GM20431 (cell line): Measurements from ENCODE around the gene PAQR8.

Experiments used
- in situ Hi-C: fragments of 300-500 bp; cut with MseI, MboI; formaldehyde crosslinking; loops from one replicate; pipeline ENCODE4 v1.15.0; 2020; ENCODE audit warnings: low sequenced_read_pairs; ENCODE audit not compliant: unreplicated experiment

The PAQR8 gene

DNA sequence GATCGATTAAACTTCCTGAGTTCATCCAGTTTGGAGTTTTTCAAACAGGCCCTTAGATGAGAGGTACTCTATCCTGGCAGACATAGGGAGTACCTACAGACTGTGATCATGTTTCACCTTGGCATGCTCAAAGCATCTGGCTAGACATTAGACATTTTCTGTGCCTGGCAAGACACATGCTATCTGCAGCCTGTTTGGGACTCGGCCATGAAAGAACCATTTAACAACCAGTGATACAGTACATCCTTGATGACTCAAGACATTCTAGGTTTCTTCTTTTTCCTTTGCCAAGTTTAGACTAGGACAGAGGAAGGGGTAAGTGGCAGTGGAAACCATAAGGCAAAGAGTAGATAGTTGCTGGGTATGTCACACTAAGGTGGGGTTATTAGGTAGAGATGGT is 15.4 kb upstream of the PAQR8 start:
- in situ Hi-C loops, result no loop called here

DNA sequence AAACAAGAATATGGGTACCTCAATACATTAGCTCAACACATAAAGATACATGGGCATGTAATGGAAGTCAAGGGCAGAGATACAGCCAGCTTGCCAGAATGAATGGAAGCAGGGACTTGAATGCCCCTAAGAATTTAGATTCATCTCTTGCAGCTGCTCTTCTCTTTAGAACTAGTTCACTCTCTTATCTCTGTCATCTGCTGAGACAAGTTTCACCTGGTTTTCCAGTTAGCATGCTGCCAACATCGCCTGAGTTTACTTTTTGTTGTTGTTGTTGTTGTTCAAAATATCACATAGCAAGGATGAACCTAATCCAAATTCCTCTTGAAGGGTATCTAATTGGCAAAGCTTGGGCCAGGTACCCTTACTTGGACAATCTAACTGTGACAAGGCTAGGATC is 14.1 kb upstream of the PAQR8 start:
- in situ Hi-C loops, result no loop called here

DNA sequence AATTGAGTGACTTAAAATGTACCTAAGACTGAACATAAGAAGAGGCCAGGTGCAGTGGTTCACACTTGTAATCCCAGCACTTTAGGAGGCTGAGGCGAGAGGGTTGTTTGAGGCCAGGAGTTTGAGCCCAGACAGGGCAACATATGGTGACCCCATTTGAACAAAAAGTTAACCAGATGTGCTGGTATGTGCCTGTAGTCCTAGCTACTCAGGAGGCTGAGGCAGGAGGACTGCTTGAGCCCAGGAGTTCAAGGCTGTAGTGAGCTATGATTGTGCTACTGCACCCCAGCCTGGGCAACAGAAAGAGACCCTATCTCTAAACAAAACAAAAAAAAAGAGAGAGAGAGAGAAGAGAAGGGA is 10.1 kb upstream of the PAQR8 start:
- in situ Hi-C loops, result no loop called here

DNA sequence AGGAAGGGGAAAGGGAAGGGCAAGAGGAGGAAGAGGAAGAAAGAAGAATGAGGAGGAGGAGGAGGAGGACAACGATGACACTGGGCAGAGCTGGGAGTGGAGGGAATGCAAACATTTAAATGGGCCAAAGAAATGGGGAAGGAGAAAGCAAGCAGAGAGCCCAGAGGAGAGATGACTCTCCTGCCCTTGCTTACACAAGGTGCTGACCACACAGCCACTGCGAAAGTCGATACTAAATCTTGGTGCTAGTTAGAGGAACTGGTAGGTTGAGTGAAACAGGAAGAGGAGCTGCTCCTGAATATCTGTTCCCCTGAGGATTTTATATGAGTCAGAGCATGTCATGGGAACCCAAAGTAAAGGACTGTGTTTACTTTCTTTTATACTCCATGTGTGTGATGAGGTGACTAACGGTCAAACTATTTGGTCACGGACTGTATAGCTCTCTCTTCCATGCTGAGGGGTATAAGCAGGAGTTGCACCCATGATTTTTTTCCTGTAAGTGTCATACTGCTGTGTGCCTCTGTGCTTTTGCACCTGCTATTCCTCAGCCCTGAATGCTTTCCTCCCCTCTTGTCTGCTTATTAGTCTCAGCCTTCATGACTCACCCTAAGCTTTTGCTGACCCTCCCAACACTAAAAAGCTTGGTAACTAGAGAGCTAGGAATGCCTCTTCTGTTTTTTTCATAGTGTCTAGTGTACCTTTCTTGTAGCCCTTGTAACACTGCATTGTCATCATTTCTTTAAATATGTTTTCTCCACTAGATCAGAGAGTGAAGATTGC is 9.5 kb upstream of the PAQR8 start:
- in situ Hi-C loops, result no loop called here

DNA sequence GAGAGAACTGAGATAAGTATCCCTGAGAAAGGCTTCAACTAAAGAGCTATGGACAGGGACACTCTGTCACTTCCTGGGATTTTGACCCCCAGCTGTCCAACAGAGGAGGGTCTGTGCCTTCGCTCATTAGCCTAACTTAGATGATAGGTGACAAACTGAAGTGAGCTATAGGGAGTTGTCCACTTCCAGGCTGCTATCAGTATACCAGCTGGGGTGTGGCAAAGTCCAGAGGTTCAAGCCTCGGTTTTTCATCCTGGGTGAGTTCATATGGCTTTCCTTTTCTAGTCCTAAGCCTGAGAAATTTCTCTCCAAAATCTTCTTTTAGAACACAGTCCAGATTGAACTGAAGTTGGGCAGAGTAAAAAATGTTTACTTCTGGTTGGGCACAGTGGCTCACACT is 5.9 kb upstream of the PAQR8 start:
- in situ Hi-C loops, result no loop called here

DNA sequence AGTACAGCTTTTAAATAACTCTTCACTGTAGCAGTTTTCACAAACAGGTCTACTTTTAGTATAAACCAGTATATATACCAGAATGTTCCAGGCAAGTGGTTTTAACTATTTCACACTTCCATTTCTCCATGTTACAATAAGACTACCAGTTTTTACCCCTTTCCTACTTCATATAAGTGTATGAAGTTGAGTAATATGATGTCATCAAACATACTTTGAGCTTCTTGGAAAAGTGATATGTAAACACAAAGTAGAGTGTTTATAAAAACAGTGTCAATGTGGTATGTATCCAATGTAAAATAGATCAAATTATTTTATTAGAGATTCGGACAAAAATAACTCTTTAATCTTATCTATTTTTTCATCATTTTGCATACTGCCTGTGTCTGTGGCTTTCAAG is 2.5 kb upstream of the PAQR8 start:
- in situ Hi-C loops, result no loop called here

DNA sequence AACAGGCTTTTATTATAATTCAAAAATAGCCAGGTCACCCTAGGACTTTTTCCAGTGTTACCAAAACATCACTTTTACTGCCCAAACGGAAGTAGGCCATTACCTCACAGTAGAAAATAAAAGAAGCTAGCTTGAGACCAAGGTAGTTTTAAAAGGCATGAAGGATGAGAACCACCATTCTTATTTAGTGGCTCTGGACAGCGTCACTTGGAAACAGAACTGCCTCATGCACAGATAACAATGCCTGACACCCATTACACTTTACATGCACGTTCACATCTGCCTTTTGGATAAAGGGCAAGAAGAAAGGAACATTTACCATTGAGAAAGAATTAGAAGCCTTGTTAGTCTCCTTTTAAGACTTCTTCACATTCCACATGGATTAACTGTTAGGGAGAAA is 1.9 kb upstream of the PAQR8 start:
- in situ Hi-C loops, result no loop called here

DNA sequence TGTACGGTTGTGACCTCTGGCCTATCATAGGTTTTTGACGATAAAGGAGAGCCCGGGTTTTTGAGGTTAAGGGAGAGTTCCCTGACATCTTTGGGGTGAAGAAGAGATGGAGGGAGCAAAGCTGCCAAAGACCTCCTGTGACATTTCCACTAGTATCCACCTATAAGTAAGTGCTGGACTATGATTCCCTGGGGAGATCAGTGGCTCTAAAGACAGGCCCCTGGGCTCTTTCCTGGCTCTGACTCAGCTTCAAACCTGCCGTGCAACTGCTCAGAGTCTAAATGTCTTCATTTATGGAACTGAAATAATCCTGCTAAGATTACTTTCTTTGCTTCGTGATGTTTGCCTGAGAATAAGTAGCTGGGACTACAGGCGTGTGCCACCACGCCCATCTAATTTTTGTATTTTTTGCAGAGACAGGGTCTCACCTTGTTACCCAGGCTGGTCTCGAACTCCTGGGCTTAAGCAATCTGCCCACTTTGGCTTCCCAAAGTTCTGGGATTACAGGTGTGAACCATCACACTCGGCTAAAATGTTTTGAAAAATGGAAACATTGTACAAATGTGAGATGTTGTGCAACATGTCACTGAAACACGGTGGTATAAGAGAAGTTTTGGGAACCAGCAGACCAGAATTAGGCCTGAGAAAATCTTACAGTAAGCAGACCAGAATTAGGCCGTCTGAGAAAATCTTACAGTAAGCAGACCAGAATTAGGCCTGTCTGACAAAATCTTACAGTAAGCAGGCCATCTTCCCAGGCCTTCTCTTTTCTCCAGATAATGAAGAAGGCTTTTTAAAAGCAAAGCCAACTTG is 1.1 kb upstream of the PAQR8 start:
- in situ Hi-C loops, result no loop called here

DNA sequence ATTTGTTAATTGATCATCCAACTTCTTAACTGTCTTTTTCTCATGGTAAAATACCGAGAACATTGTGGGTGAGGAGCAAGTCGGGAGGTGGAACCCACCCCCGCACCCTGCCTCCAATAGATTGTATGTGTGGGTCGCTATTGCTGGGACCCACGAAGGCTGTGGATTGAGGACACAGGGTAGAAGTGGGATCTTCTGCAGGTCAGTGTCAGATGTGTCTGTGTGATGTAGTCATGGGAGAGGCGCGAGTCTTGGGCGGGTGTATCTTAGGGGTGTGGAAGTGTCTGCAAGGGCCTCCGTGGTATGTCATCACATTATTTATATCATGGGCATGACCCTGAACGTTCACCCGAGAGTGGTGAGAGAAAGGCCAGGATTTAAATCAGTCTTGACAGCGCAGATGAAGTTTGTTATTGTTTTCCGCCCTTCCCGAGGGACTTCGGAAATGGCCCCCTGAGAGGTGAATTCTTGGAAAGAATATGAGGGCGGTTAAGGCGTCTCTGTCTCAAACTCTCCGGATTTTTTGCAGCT is 472 bp upstream of the PAQR8 start:
- in situ Hi-C loops, result no loop called here

DNA sequence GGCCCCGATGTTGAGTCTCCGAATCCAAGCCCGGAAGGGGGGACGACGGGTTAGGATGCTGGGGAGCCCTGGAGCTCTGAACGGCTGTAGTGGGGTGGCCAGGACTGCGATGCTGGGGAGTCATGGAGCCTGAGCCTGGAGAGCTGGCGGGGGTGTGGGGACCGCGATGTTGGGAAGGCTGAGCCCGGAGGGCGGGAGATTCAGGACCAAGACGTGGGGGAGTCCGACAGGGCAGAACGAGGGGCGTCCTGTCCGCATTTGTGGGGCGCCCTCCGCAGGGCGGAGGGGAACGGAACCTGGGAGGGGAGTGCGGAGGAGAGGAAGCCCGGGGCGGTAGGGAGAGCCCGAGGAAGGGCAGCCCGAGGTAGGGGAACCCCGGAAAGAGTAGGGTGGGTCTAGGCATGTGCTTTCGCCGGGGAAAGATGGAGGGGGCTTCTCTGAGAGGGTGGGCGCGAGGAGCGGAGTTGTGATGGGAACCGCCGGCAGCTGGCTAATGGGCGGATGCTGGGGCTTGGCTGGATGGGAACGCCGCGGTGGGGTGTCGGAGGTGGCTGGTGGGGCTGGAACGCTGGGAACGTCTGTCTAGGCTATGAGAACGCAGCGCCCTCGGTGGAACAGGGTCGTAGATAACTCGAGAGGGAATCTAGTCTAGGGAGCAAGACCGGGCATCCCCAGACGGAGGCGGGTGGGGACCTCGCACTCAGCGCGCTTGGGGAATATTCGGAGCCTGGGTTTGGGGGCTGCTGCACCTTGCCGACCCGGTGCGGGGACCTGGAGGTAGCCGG is 684 bp downstream of the PAQR8 start:
- in situ Hi-C loops, result no loop called here

DNA sequence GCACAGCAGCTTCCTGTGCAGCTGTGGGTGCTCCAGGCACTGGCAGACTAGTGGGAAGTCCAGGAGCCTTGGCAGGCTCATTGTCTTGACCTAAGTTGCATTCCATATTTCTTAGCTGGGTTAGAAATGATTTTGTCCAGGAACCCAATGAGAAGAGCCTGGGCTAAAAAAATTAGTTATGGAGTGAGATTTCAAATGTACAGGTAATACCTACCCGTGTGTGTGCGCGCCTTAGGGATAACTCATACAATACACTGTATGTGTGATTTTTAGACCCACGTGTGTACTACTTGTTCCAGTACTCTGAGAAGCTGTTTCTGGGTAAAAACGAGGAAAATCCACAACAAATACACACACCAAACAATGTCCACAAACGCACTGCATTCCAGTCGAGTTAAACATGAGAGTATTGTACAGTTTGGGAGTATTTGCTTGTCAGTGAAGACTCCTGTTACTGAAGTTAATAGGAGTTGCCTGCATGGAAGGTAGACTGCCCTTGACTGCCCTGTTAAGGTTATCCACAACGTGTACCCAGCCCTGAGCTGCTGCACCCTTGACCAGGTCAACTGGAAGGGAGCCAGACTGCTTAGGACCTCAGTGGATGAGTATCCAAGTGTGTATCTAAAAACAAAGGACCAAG is 1.4 kb downstream of the PAQR8 start:
- in situ Hi-C loops, result no loop called here

DNA sequence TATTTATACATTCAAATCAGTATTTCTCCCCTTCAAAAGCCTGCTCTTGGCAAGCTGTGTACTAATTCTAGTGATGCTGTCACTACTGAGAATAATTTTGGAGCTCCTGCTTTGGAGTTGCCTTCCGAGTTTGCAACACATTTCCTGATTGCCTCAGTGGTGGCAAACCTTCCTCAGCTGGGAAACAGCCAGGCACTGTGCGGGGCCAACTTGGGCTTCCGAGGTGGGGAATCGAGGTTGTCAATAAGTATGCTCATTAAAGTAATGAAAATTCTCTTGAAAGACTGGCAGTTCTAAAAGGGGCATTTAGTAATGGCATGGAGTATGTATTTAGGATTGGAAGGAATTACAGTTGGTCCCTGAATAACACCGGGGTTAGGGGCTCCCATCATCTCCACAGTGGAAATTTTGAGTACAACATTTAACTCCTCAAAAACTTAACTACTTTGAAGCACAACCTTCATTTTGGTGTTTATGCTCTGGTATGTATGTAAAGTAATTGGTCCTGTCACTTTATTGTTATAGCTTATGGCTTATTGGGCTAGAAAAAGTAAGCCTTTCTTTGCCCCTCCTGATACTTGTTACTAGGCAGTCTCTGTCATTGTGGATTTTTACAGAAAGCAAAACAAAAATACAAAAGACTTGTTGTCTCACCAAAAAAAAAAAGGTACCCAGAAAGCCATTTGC is 2.7 kb downstream of the PAQR8 start:
- in situ Hi-C loops, result no loop called here

DNA sequence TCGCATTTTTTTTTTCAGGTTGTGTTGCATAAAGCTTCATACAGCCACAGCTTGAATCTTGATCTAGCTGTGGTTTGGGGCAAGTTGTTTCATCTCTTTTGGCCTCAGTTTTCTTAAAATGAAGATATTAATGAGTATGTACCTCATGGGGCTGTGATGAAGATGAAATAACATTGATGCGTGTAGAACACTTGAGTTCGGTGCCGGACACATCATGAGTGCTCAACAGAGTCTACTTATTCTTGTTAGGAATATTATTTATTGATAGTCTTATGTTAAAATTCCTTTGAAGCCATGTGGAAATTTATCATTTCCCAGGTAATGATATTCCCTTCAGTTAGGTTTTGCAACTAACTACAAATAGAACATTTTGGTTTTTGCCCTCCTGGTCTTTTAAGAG is 3.4 kb downstream of the PAQR8 start:
- in situ Hi-C loops, result no loop called here

DNA sequence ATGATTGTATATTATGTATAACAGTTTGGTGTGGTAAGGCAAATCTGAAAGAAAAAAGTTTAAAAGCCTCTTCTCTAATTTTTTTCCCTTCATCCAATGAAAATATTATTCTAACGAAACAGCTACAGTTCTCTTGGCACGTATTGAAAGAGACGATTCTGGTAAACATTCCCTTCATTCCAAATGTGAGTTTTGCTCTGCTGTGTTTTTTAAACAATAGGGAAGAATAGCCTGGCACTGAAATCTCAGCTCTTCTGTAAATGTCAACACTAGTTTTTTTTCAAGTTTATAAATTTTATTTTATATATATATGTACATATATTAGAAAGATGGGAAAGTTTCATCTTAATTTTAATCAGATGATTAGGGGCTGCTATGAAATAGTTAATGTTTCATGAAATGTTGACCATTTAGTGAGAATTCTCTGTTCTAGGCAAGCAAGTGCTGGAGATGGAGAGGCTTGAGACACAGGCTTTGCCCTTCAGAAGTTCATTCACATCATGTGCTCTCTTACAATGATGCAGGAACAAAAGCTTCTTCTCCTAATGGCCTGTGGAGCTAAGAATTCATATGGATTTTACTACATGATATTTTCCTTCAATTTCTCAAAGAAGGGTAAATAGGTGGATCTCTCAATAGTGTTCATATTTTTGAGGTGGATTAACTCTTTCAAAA is 4.1 kb downstream of the PAQR8 start:
- in situ Hi-C loops, result no loop called here

DNA sequence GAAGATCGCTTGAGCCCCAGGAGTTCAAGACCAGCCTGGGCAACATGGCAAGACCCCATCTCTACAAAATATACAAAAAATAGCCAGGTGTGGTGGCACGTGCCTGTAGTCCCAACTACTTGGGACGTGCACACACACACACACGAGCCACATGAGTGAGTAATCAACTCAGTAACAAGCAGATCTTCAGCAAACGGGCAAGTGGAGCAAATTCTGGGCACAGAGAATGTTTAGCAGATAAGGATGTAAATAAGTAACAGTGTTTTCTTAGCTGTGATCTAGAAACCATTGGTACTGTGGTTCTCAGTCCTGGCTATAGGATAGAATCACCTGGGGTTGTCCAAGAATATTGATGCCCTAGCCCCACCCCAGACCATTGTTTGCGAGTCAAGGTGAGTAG is 6.1 kb downstream of the PAQR8 start:
- in situ Hi-C loops, result no loop called here

DNA sequence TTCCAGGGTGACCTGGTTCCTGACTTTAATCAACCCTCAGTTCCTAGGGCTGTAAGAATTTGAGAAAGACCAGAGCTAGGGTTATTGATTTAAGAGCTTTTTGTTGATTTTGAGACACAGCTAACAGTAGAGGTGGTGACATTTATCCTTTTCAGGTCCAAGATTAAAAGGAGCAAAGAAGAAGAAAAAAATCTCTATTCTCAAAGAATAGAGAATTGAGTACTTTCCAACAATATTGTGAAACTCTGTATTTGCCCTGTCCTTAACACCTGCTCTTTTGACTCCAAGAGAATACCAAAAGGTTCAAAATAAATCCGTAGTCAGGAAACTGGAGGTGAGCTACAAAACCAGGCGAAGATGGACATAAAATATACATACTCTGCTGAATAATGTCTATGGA is 7.3 kb downstream of the PAQR8 start:
- in situ Hi-C loops, result no loop called here

DNA sequence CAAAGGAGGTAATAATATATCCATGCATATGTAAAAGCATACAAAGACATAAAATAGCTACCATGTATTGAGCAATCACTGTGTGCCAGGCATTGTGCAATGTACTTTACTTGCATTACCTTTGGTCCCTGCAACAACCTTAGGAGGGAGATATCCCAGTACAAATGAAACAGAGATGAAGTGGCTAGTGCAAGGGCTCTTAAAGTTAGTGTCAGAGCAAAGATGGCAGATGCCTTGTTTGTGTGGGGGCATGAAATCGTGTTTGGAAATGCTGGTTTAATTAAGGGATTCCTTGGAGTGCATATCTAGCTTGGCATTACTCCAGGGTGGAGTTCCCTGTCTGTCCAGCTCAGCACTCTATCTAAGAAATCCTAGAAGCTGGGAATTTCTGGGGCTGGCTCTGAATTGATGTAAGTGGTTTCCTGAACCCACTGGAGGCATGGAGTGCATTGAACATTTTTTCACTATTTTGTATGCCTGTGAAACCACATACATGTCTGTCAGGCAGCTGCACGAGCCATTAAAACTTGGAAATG is 9.8 kb downstream of the PAQR8 start:
- in situ Hi-C loops, result no loop called here

DNA sequence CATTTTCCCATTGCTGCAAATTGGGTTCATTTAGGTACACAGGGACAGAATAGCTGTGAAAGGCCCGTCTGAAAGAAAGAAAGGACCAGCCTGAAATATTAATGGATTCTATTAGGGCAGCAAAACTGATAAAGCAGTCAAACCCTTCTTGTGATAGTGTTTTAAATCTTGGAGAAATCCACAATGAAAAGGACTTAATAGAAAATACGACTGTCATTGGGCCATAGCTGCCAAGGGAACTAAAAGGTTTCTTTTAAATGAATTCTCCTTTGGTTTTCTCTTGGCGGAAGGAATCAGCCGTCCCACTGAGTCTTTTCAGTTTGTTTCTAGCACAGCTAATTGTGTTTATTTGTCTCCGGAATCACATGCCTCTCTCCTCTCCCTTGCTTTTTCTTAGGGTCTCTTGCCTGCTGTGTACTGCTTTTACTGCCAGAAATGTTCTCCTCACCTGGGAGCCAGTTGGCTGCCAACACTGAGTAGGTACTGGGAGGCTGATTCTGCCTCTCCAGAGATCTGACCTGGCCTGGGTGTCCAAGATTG is 11.3 kb downstream of the PAQR8 start:
- in situ Hi-C loops, result no loop called here

DNA sequence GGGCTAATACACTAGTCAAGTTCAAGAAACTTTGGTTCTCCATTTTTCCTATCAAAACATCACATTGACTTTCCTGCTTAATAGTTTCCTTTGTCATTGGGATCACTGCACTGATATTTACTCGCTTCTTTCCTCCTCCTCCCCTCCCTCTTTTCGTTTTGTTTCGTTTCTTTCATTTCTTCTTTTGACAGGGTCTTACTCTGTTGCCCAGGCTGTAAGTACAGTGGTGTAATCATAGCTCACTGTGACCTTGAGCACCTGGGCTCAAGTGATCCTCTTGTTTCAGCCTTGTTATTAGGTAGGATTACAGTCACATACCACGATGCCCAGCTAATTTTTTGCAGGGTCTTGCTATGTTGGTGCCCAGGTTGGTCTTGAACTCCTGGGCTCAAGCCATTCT is 12.3 kb downstream of the PAQR8 start:
- in situ Hi-C loops, result no loop called here
